ENCODE measurements around the gene C7orf33. TPM values are rescaled to one million over a fixed set of nuclear protein-coding genes. Genes with fewer than 3 reads are reported as not detected.

The C7orf33 gene
- total RNA-seq, 1 experiment from 2014 or later = not detected

DNA sequence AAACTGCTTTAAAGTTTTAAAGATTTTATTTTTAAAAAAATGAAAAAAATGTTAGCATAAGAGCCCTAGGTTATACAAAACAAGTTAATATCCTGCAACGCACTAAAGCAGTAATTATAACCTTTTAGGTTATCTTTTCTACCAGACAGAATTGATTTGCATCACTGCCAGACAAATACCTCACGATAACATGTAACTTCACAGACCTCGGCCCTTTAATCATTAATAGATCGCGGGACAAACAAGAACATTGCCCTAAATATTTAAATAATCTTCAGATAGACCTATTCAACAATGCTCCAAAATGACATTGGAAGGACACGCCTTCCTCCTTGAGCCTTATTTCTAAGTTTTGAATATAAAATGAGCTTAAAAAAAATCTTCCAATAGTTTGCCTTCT is 23.8 kb upstream of the C7orf33 start:
- peaks cover 6 to 15% of the 10 kb centered on the region in 2 experiments; a peak in 4 of 5 replicates for H3K9me3 Mint-ChIP-seq
- Histone ChIP-seq H2BK120ac (ENCODE audit: low read depth, low read length, poor library complexity, severe bottlenecking) (no peak overlapping the region), H2BK20ac (ENCODE audit: low read depth, low read length, poor library complexity, severe bottlenecking) (no peak overlapping the region), H2BK5ac (ENCODE audit: insufficient read length, low read length) (no peak overlapping the region), H3K27ac (ENCODE audit: insufficient read length, low read depth, low read length) (no peak overlapping the region), H3K18ac (ENCODE audit: insufficient read length, low read depth, low read length) (no peak overlapping the region), H3K23me2 (ENCODE audit: insufficient read length, low read depth, low read length, poor library complexity, severe bottlenecking) (no peaks in the 10 kb centered on the region), H3K4ac (ENCODE audit: low read depth, low read length) (no peak overlapping the region), H4K8ac (replicated peaks; ENCODE audit: insufficient read length, low read depth, low read length) (no peak overlapping the region), H2AFZ (ENCODE audit: low read length) (no peak overlapping the region), H3K23ac (ENCODE audit: insufficient read length, low read depth, low read length) (no peak overlapping the region), H4K20me1 (ENCODE audit: control insufficient read depth, insufficient read depth, insufficient read length) (no peaks in the 10 kb centered on the region), H3K79me1 (ENCODE audit: insufficient read depth, low read depth, low read length, poor library complexity, severe bottlenecking) (no peaks in the 10 kb centered on the region), H3K9ac (ENCODE audit: extremely low read depth, insufficient read length, low read length) (no peak overlapping the region), H3K14ac (ENCODE audit: insufficient read depth, low read length) (no peak overlapping the region), H3K27me3 (ENCODE audit: insufficient read depth, low read length) (no peaks in the 10 kb centered on the region), H4K91ac (ENCODE audit: insufficient read length, low read depth, low read length) (no peak overlapping the region), H3K4me1 (ENCODE audit: insufficient read depth, low read length) (no peaks in the 10 kb centered on the region; the same call in 1 of the 2 replicates), H2BK15ac (ENCODE audit: low read depth, low read length) (no peak overlapping the region), H3K9me3 (ENCODE audit: control insufficient read depth, low read depth, low read length) (no peaks in the 10 kb centered on the region), H2AK5ac (ENCODE audit: insufficient read length, low read length) (no peak overlapping the region), H3K79me2 (ENCODE audit: insufficient read depth, low read length) (no peaks in the 10 kb centered on the region), H3T11ph (ENCODE audit: low read length) (no peak overlapping the region), H3K4me2 (ENCODE audit: insufficient read depth, insufficient read length, low read length) (no peak overlapping the region), H4K5ac (ENCODE audit: insufficient read length, low read depth, low read length) (no peak overlapping the region), H3K56ac (ENCODE audit: insufficient read length, low read depth, low read length) (no peak overlapping the region), H2BK12ac (ENCODE audit: insufficient read length, low read depth, low read length) (no peak overlapping the region)
- H3K36me3 Mint-ChIP-seq (ENCODE audit: insufficient read depth in 1 of 3, low read depth in 3 of 3) = peaks cover 2 to 13% (median 5%) of the 10 kb centered on the region in 3 experiments; a peak in 3 of 7 replicates
- no peak overlapping the region for H3K4me3 Mint-ChIP-seq
- TF ChIP-seq, protein P1, sequence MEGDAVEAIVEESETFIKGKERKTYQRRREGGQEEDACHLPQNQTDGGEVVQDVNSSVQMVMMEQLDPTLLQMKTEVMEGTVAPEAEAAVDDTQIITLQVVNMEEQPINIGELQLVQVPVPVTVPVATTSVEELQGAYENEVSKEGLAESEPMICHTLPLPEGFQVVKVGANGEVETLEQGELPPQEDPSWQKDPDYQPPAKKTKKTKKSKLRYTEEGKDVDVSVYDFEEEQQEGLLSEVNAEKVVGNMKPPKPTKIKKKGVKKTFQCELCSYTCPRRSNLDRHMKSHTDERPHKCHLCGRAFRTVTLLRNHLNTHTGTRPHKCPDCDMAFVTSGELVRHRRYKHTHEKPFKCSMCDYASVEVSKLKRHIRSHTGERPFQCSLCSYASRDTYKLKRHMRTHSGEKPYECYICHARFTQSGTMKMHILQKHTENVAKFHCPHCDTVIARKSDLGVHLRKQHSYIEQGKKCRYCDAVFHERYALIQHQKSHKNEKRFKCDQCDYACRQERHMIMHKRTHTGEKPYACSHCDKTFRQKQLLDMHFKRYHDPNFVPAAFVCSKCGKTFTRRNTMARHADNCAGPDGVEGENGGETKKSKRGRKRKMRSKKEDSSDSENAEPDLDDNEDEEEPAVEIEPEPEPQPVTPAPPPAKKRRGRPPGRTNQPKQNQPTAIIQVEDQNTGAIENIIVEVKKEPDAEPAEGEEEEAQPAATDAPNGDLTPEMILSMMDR (conservative IDR thresholded peaks at IDR 0.05) = no peak
- DNase-seq = no peak
- H3K4me1 Mint-ChIP-seq = peaks cover 19 to 31% of the 10 kb centered on the region in 2 experiments
- no peak overlapping the region; a peak in 1 of 7 replicates for H3K27ac Mint-ChIP-seq
- WGBS (ENCODE audit: extremely low coverage, insufficient read length, low lambda C conversion rate) = no CpG with 5 or more reads among the region's 6 CpGs
- H3K27me3 Mint-ChIP-seq (ENCODE audit: low read depth) = peaks cover 1% of the 10 kb centered on the region; the same call in 1 of the 2 replicates

Measured in H9 (cell line).